A549 (cell line): ENCODE measurements around the gene ADAM8. TPM values are rescaled to one million over a fixed set of nuclear protein-coding genes. Genes with fewer than 3 reads are reported as not detected.

Source experiments
- ATAC-seq, 2 experiments: fragments of 200-7000 bp in 1 of 2; fragments of >200 bp in 1 of 2; cut with Nextera tagmentation in 1 of 2; cut with Tn5 transposase in 1 of 2; 3 replicates each; pipeline versions ENCODE4 v1.8.0 to v1.9.1; 2018 to 2020; ENCODE audit warnings: mild to moderate bottlenecking in 1 of 2, moderate library complexity in 1 of 2
- CTCF ChIA-PET: fragments of 300-600 bp; sonication (Branson Sonifier 250); formaldehyde crosslinking; extraction: SDS; loops from one replicate; lab custom pipeline; 2021; ENCODE audit warnings: antibody characterized with exemption, inconsistent platforms; lab: Yijun Ruan, JAX
- POLR2A ChIA-PET: fragments of 350-600 bp; formaldehyde crosslinking; extraction: SDS; loops from one replicate; lab custom pipeline; 2021; ENCODE audit warnings: antibody characterized with exemption, inconsistent platforms; lab: Yijun Ruan, JAX
- DNase-seq, 2 experiments: peaks; one replicate each; pipeline versions ENCODE4 v3.0.0 to v3.0.0-alpha.2; 2011 to 2016; ENCODE audit warnings: low read depth in 1 of 2, low spot score in 1 of 2
- FAIRE-seq: peaks from 2 replicates; lab custom pipeline; 2011; peaks lifted over from hg19 to GRCh38; lab: Jason Lieb, UNC
- H3K27ac ChIP-seq, 2 experiments: fragments of >200 bp; sonication (Bioruptor Twin); formaldehyde crosslinking; 3 replicates each; pipeline ENCODE4 v1.5.1; 2016 to 2017
- H3K4me1 ChIP-seq: fragments of >200 bp; sonication (Bioruptor Twin); formaldehyde crosslinking; 3 replicates; pipeline ENCODE4 v1.6.1; 2016
- H3K4me2 ChIP-seq: fragments of >200 bp; sonication (Bioruptor Twin); formaldehyde crosslinking; 3 replicates; pipeline ENCODE4 v1.6.1; 2016
- H3K4me3 ChIP-seq: fragments of >200 bp; sonication (Bioruptor Twin); formaldehyde crosslinking; 3 replicates; pipeline ENCODE4 v1.5.1; 2016
- H3K9me3 ChIP-seq: fragments of >200 bp; sonication (Bioruptor Twin); formaldehyde crosslinking; 3 replicates; pipeline ENCODE4 v1.6.1; 2016
- ATOH8 ChIP-seq: fragments of 250-450 bp; sonication (Bioruptor Pico); IDR thresholded peaks from 2 replicates; pipeline ENCODE4 v1.5.0; 2020; ENCODE audit warnings: low read depth, mild to moderate bottlenecking, moderate library complexity
- BCL3 ChIP-seq: fragments of >200 bp; sonication (Bioruptor Twin); formaldehyde crosslinking; IDR thresholded peaks from 3 replicates; pipeline ENCODE4 v1.6.1; 2016
- CBX2 ChIP-seq: fragments of 200-600 bp; sonication (generic); IDR thresholded peaks from 2 replicates; pipeline ENCODE4 v1.6.1; 2016; ENCODE audit warnings: low read depth, mild to moderate bottlenecking, borderline replicate concordance
- CHD4 ChIP-seq: fragments of 200-600 bp; sonication (generic); IDR thresholded peaks from 2 replicates; pipeline ENCODE4 v1.6.1; 2016; ENCODE audit warnings: antibody characterized with exemption, mild to moderate bottlenecking, borderline replicate concordance
- CTCF ChIP-seq: fragments of >200 bp; sonication (Bioruptor Twin); formaldehyde crosslinking; IDR thresholded peaks from 3 replicates; pipeline ENCODE4 v1.5.1; 2016
- EHMT2 ChIP-seq: fragments of 200-600 bp; sonication (generic); IDR thresholded peaks from 2 replicates; pipeline ENCODE4 v1.6.1; 2016; ENCODE audit warnings: antibody characterized with exemption, low read depth, mild to moderate bottlenecking, moderate library complexity
- FOXS1 ChIP-seq: fragments of 250-450 bp; sonication (Bioruptor Pico); IDR thresholded peaks from 2 replicates; pipeline ENCODE4 v1.5.0; 2020; ENCODE audit warnings: mild to moderate bottlenecking, moderate library complexity
- HDAC2 ChIP-seq: fragments of 200-600 bp; sonication (generic); IDR thresholded peaks from 2 replicates; pipeline ENCODE4 v1.6.1; 2016
- HES2 ChIP-seq: fragments of >200 bp; sonication (Bioruptor Twin); formaldehyde crosslinking; IDR thresholded peaks from 2 replicates; pipeline ENCODE4 v1.6.1; 2016
- HOXA7 ChIP-seq: fragments of 250-450 bp; sonication (Bioruptor Pico); IDR thresholded peaks from 2 replicates; pipeline ENCODE4 v1.5.0; 2020; ENCODE audit warnings: mild to moderate bottlenecking, moderate library complexity
- HOXB5 ChIP-seq: fragments of 250-450 bp; sonication (Bioruptor Pico); IDR thresholded peaks from 2 replicates; pipeline ENCODE4 v1.5.0; 2020; ENCODE audit warnings: mild to moderate bottlenecking, moderate library complexity
- MAZ ChIP-seq: fragments of 150-350 bp; IDR thresholded peaks from 2 replicates; pipeline ENCODE4 v1.6.1; 2014; ENCODE audit warnings: antibody characterized with exemption, low read depth, low read length, borderline replicate concordance
- PBX3 ChIP-seq: IDR thresholded peaks from 2 replicates; pipeline ENCODE4 v1.6.1; 2012
- PHF8 ChIP-seq: fragments of 200-600 bp; sonication (generic); IDR thresholded peaks from 2 replicates; pipeline ENCODE4 v1.6.1; 2016; ENCODE audit warnings: low read depth, mild to moderate bottlenecking, antibody characterized with exemption, moderate library complexity, borderline replicate concordance
- RNF2 ChIP-seq: fragments of 200-600 bp; sonication (generic); IDR thresholded peaks from 2 replicates; pipeline ENCODE4 v1.6.1; 2016; ENCODE audit warnings: low read depth, mild to moderate bottlenecking, antibody characterized with exemption, moderate library complexity, borderline replicate concordance
- SREBF2 ChIP-seq: fragments of 450-650 bp; IDR thresholded peaks from 2 replicates; pipeline ENCODE4 v1.6.1; 2014; ENCODE audit warnings: mild to moderate bottlenecking, moderate library complexity
- TFCP2L1 ChIP-seq: fragments of 250-450 bp; sonication (Bioruptor Pico); IDR thresholded peaks from 2 replicates; pipeline ENCODE4 v1.5.0; 2021; ENCODE audit warnings: mild to moderate bottlenecking
- USF2 ChIP-seq: fragments of 450-650 bp; IDR thresholded peaks from 2 replicates; pipeline ENCODE4 v1.6.1; 2014; ENCODE audit warnings: antibody characterized with exemption
- ZFP36 ChIP-seq: fragments of 450-650 bp; IDR thresholded peaks from 2 replicates; pipeline ENCODE4 v1.6.1; 2014; ENCODE audit warnings: borderline replicate concordance; ENCODE audit not compliant: partially characterized antibody
- ZNF302 ChIP-seq: fragments of 250-450 bp; sonication (Bioruptor Pico); IDR thresholded peaks from 2 replicates; pipeline ENCODE4 v1.9.0; 2021; ENCODE audit warnings: inconsistent platforms, mild to moderate bottlenecking, moderate library complexity
- ZSCAN20 ChIP-seq: fragments of 250-450 bp; sonication (Bioruptor Pico); IDR thresholded peaks from 2 replicates; pipeline ENCODE4 v1.8.0; 2022; ENCODE audit warnings: mild to moderate bottlenecking, moderate library complexity
- WGBS: methylation state at CpG from one replicate; pipeline ENCODE4 v1.1.6; 2017; ENCODE audit errors: missing lambda C conversion rate; 5-methylcytosine and 5-hydroxymethylcytosine counted together
- polyA plus RNA-seq, 4 experiments: library from polyadenylated mRNA; depleted of rRNA in 3 of 4; stranded (reverse); fragments of >200 nt; fragmentation: RNase III in 1 of 4; extraction: RNeasy Plus Mini Kit Qiagen cat#74134 plus additional on column Dnase treatment in 1 of 4; gene quantifications; 2 replicates in 3 of 4; 3 replicates in 1 of 4; pipeline ENCODE4 v1.2.3, GENCODE V29; 2011 to 2017
- TF ChIP-seq, protein P1 (sequence below): IDR thresholded peaks from 2 replicates; pipeline ENCODE4 v1.6.1; 2012
- TF ChIP-seq, protein P2 (sequence below): IDR thresholded peaks from 2 replicates; pipeline ENCODE4 v1.6.1; 2012; ENCODE audit warnings: low read depth, borderline replicate concordance

ADAM8 gene
- polyA plus RNA-seq, 2 of the 4 experiments (the other 2 are of a cell fraction), result 1.4 to 4.1 TPM

DNA sequence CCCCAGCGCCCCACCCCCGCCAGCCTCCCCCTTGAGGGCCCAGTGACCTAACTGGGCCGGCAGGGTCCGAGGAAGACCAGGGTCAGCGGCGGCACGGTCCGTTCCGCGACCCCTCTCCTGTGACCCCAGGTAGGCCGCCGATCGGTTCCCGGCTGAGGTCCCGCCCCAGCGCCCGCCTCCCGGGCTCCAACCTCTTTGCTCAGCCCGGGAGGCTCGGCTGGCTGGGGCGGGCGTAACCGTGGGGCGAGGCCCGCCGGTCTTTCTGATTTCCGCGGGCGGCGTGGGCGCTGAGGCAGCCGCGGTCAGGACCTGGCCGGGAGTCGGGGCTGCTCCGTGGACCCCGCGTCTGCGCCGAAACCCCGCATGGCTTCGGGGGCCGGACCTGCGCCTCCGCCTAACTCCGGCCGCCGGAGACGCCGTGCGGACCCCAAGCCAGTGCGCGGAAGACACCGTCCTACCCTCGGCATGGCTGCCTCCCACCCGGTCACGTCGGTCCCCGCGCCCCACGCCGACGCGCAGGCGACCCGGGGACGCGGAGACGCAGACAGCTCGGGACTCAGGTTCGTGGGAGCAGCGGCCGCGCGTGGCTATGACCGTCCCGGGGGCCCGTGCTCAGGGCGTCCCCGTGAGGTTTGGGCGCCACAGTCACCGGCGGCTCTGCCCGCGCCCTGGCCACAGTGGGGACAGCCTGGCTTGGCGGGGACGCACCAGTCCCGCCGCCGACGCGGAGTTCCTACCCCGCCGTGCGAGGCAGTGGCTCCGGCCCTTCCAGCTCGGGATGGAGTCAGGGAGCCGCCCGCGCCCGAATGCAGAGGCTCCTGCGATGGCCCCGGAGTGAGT, 40.0 kb downstream of the ADAM8 start:
- TF ChIP-seq PHF8, result no peak
- TF ChIP-seq, protein P1, sequence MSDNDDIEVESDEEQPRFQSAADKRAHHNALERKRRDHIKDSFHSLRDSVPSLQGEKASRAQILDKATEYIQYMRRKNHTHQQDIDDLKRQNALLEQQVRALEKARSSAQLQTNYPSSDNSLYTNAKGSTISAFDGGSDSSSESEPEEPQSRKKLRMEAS, result no peak
- TF ChIP-seq HOXA7 (CRISPR knock-in tag), result no peak
- no peak for TF ChIP-seq CHD4
- TF ChIP-seq CTCF, result no peak
- Histone ChIP-seq H3K27ac (no peak overlapping the region), H3K4me3 (peak overlapping the region; percentile 28; the same call in 2 of the 3 replicates), H3K4me1 (peaks cover 19% of the 10 kb centered on the region), H3K9me3 (no peaks in the 10 kb centered on the region), H3K4me2 (peak overlapping the region; percentile 75)
- FAIRE-seq (no peak), ATAC-seq (peak; percentile 25 to 61), DNase-seq (no peak)
- ChIA-PET POLR2A (no interaction called here), CTCF (no interaction called here)
- WGBS, result 48% methylated on average over 23 of the region's 103 CpGs

DNA sequence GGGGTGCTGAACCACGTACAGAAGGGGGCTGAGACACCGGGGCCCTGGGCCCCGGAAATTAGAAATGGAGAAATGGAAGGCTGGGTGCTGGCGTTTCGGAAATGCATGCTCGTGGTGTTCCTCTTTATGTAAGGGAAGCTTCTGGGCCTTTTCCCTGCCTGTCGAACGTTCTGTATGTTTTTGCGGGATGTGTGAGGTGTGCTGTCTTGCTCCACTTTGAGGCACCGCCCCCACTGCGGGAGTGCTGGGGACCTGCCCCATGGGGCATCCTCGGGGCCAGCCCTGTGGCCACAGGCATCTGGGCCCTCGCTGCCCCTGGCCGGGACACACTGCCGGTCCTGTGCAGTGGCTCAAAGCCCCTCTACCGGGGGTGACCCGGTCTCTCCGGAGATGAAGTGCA, 40.7 kb downstream of the ADAM8 start:
- DNase-seq, result no peak
- whole genome bisulfite sequencing, result 18% methylated on average over 8 of the region's 18 CpGs
- H3K4me2 ChIP-seq, result peak overlapping the region; percentile 75
- POLR2A ChIA-PET, result no interaction called here
- no peak for FAIRE-seq
- no peaks in the 10 kb centered on the region for H3K9me3 ChIP-seq
- H3K27ac ChIP-seq, result no peak overlapping the region
- TF ChIP-seq FOXS1 (CRISPR knock-in tag) (no peak), CBX2 (no peak), RNF2 (no peak), HDAC2 (no peak), HOXB5 (CRISPR knock-in tag) (no peak), BCL3 (no peak), HES2 (no peak), ZSCAN20 (CRISPR knock-in tag) (no peak), ZNF302 (CRISPR knock-in tag) (no peak), SREBF2 (no peak), TFCP2L1 (CRISPR knock-in tag) (no peak)
- TF ChIP-seq, protein P2, sequence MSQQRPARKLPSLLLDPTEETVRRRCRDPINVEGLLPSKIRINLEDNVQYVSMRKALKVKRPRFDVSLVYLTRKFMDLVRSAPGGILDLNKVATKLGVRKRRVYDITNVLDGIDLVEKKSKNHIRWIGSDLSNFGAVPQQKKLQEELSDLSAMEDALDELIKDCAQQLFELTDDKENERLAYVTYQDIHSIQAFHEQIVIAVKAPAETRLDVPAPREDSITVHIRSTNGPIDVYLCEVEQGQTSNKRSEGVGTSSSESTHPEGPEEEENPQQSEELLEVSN, result no peak
- ATAC-seq, result peak in 1 of 2 experiments; percentile 9; a peak in 2 of 6 replicates
- peaks cover 19% of the 10 kb centered on the region for H3K4me1 ChIP-seq
- no peak overlapping the region for H3K4me3 ChIP-seq
- CTCF ChIA-PET, result no interaction called here

GRCh38 chr10:133235265-133235855, 41.3 kb downstream of the ADAM8 start:
- Histone ChIP-seq H3K4me3 (no peak overlapping the region), H3K4me1 (peaks cover 19% of the 10 kb centered on the region), H3K9me3 (no peaks in the 10 kb centered on the region), H3K27ac (no peak overlapping the region), H3K4me2 (peak overlapping the region; percentile 75; the same call in 2 of the 3 replicates)
- ATAC-seq (no peak), DNase-seq (no peak), FAIRE-seq (no peak)
- WGBS, result 30% methylated on average over 8 of the region's 48 CpGs
- ChIA-PET POLR2A (no interaction called here), CTCF (interaction anchor here (0.5 kb wide), 1 partner anchor 216 kb away, joined by 3 read pairs; no protein-coding TSS in a partner anchor)
- TF ChIP-seq ATOH8 (CRISPR knock-in tag), result no peak
- no peak for TF ChIP-seq SREBF2
- TF ChIP-seq MAZ, result no peak
- no peak for TF ChIP-seq HOXA7 (CRISPR knock-in tag)
- no peak for TF ChIP-seq USF2
- no peak for TF ChIP-seq ZFP36
- TF ChIP-seq PBX3, result no peak
- no peak for TF ChIP-seq EHMT2
